GM23338 (cell line): ENCODE measurements around the gene ZNF830. TPM values are rescaled to one million over a fixed set of nuclear protein-coding genes. Genes with fewer than 3 reads are reported as not detected.

Experiments used
- ATAC-seq: fragments of 200-7000 bp; cut with Tn5 transposase; 3 replicates; pipeline ENCODE4 v1.9.1; 2020
- DNase-seq: peaks from one replicate; pipeline ENCODE4 v3.0.0-alpha.2; 2015; ENCODE audit warnings: low spot score
- H2AFZ ChIP-seq: fragments of 200-600 bp; sonication (generic); 2 replicates; pipeline ENCODE4 v1.8.0; 2016; ENCODE audit warnings: antibody characterized with exemption, mild to moderate bottlenecking, moderate library complexity
- H3F3A ChIP-seq: fragments of 200-600 bp; sonication (generic); replicated peaks from 2 replicates; pipeline ENCODE4 v1.8.0; 2017; ENCODE audit warnings: antibody characterized with exemption, mixed run types, low read depth
- H3K27ac ChIP-seq: fragments of 200-600 bp; sonication (generic); 2 replicates; pipeline ENCODE4 v1.6.1; 2016; ENCODE audit warnings: low read depth
- H3K27me3 ChIP-seq: fragments of 200-600 bp; sonication (generic); 2 replicates; pipeline ENCODE4 v1.8.0; 2016; ENCODE audit warnings: mild to moderate bottlenecking, mixed run types, moderate library complexity; ENCODE audit not compliant: insufficient read depth
- H3K36me3 ChIP-seq: fragments of 200-600 bp; sonication (generic); 2 replicates; pipeline ENCODE4 v1.8.0; 2016; ENCODE audit warnings: mild to moderate bottlenecking; ENCODE audit not compliant: insufficient read depth
- H3K4me1 ChIP-seq: fragments of 200-600 bp; sonication (generic); 2 replicates; pipeline ENCODE4 v1.8.0; 2016; ENCODE audit warnings: mild to moderate bottlenecking, moderate library complexity; ENCODE audit not compliant: insufficient read depth
- H3K4me2 ChIP-seq: fragments of 200-600 bp; sonication (generic); 2 replicates; pipeline ENCODE4 v1.7.1; 2017; ENCODE audit warnings: mixed run types
- H3K4me3 ChIP-seq: fragments of 200-600 bp; sonication (generic); 2 replicates; pipeline ENCODE4 v1.6.1; 2016; ENCODE audit warnings: mixed run types
- H3K79me2 ChIP-seq: fragments of 200-600 bp; sonication (generic); replicated peaks from 2 replicates; pipeline ENCODE4 v1.8.0; 2017; ENCODE audit warnings: mild to moderate bottlenecking; ENCODE audit not compliant: insufficient read depth
- H3K9me2 ChIP-seq: fragments of 200-600 bp; sonication (generic); 2 replicates; pipeline ENCODE4 v1.8.0; 2017; ENCODE audit not compliant: insufficient read depth
- H4K20me1 ChIP-seq: fragments of 200-600 bp; sonication (generic); replicated peaks from 2 replicates; pipeline ENCODE4 v1.8.0; 2017; ENCODE audit warnings: mild to moderate bottlenecking; ENCODE audit not compliant: insufficient read depth
- H3K27ac Mint-ChIP-seq: 2 replicates; pipeline ENCODE4 v1.8.0; 2020; ENCODE audit warnings: inconsistent platforms, mild to moderate bottlenecking, moderate library complexity, mixed read lengths
- H3K27me3 Mint-ChIP-seq: 3 replicates; pipeline ENCODE4 v1.8.0; 2022; ENCODE audit warnings: low read depth, mild to moderate bottlenecking, moderate library complexity, mixed read lengths, inconsistent platforms; ENCODE audit not compliant: insufficient read depth, poor library complexity
- H3K36me3 Mint-ChIP-seq: 3 replicates; pipeline ENCODE4 v1.8.0; 2021; ENCODE audit warnings: low read depth, mild to moderate bottlenecking, inconsistent platforms, moderate library complexity, mixed read lengths
- H3K4me1 Mint-ChIP-seq: 3 replicates; pipeline ENCODE4 v1.8.0; 2020; ENCODE audit warnings: mild to moderate bottlenecking, inconsistent platforms, mixed read lengths
- H3K4me3 Mint-ChIP-seq: 3 replicates; pipeline ENCODE4 v1.8.0; 2021; ENCODE audit warnings: moderate library complexity, mild to moderate bottlenecking, inconsistent platforms, mixed read lengths
- H3K9me3 Mint-ChIP-seq: 3 replicates; pipeline ENCODE4 v1.8.0; 2020; ENCODE audit warnings: moderate library complexity, mild to moderate bottlenecking, inconsistent platforms, mixed read lengths
- CREB1 ChIP-seq: fragments of 250-450 bp; sonication (Bioruptor Pico); IDR thresholded peaks from 2 replicates; pipeline ENCODE4 v1.5.0; 2020; ENCODE audit warnings: low read depth, mild to moderate bottlenecking, moderate library complexity
- ETS1 ChIP-seq: IDR thresholded peaks from 2 replicates; pipeline ENCODE4 v1.6.1; 2016; ENCODE audit warnings: antibody characterized with exemption
- EZH2phosphoT487 ChIP-seq: fragments of 200-600 bp; sonication (generic); IDR thresholded peaks from one replicate; pipeline ENCODE4 v1.8.1; 2018; ENCODE audit warnings: antibody characterized with exemption; ENCODE audit not compliant: unreplicated experiment
- JUNB ChIP-seq: IDR thresholded peaks from one replicate; pipeline ENCODE4 v1.6.1; 2016; ENCODE audit warnings: antibody characterized with exemption; ENCODE audit not compliant: unreplicated experiment
- STAT1 ChIP-seq: IDR thresholded peaks from one replicate; pipeline ENCODE4 v1.6.1; 2016; ENCODE audit warnings: antibody characterized with exemption; ENCODE audit not compliant: unreplicated experiment
- polyA plus RNA-seq: library from polyadenylated mRNA; unstranded; fragments of >200 nt; fragmentation: Nextera tagmentation; extraction: Ambion mirVana; gene quantifications from 2 replicates; pipeline ENCODE4 v1.2.1, GENCODE V29; 2016
- total RNA-seq: library from RNA; depleted of rRNA; stranded (reverse); fragments of >200 nt; shearing (Covaris generic); gene quantifications from 2 replicates; pipeline ENCODE4 v1.2.3, GENCODE V29; 2014
- TF ChIP-seq, protein P1 (sequence below): fragments of 250-450 bp; sonication (Bioruptor Pico); IDR thresholded peaks from 2 replicates; pipeline ENCODE4 v1.5.0; 2020; ENCODE audit warnings: mild to moderate bottlenecking, moderate library complexity
- TF ChIP-seq, protein P2 (sequence below): IDR thresholded peaks from one replicate; pipeline ENCODE4 v1.6.1; 2018; ENCODE audit warnings: antibody characterized with exemption; ENCODE audit not compliant: unreplicated experiment

Gene ZNF830
- total and polyA plus RNA-seq, 2 experiments from 2014 or later, result 12.8 to 22.3 TPM

- TF ChIP-seq, protein P1, sequence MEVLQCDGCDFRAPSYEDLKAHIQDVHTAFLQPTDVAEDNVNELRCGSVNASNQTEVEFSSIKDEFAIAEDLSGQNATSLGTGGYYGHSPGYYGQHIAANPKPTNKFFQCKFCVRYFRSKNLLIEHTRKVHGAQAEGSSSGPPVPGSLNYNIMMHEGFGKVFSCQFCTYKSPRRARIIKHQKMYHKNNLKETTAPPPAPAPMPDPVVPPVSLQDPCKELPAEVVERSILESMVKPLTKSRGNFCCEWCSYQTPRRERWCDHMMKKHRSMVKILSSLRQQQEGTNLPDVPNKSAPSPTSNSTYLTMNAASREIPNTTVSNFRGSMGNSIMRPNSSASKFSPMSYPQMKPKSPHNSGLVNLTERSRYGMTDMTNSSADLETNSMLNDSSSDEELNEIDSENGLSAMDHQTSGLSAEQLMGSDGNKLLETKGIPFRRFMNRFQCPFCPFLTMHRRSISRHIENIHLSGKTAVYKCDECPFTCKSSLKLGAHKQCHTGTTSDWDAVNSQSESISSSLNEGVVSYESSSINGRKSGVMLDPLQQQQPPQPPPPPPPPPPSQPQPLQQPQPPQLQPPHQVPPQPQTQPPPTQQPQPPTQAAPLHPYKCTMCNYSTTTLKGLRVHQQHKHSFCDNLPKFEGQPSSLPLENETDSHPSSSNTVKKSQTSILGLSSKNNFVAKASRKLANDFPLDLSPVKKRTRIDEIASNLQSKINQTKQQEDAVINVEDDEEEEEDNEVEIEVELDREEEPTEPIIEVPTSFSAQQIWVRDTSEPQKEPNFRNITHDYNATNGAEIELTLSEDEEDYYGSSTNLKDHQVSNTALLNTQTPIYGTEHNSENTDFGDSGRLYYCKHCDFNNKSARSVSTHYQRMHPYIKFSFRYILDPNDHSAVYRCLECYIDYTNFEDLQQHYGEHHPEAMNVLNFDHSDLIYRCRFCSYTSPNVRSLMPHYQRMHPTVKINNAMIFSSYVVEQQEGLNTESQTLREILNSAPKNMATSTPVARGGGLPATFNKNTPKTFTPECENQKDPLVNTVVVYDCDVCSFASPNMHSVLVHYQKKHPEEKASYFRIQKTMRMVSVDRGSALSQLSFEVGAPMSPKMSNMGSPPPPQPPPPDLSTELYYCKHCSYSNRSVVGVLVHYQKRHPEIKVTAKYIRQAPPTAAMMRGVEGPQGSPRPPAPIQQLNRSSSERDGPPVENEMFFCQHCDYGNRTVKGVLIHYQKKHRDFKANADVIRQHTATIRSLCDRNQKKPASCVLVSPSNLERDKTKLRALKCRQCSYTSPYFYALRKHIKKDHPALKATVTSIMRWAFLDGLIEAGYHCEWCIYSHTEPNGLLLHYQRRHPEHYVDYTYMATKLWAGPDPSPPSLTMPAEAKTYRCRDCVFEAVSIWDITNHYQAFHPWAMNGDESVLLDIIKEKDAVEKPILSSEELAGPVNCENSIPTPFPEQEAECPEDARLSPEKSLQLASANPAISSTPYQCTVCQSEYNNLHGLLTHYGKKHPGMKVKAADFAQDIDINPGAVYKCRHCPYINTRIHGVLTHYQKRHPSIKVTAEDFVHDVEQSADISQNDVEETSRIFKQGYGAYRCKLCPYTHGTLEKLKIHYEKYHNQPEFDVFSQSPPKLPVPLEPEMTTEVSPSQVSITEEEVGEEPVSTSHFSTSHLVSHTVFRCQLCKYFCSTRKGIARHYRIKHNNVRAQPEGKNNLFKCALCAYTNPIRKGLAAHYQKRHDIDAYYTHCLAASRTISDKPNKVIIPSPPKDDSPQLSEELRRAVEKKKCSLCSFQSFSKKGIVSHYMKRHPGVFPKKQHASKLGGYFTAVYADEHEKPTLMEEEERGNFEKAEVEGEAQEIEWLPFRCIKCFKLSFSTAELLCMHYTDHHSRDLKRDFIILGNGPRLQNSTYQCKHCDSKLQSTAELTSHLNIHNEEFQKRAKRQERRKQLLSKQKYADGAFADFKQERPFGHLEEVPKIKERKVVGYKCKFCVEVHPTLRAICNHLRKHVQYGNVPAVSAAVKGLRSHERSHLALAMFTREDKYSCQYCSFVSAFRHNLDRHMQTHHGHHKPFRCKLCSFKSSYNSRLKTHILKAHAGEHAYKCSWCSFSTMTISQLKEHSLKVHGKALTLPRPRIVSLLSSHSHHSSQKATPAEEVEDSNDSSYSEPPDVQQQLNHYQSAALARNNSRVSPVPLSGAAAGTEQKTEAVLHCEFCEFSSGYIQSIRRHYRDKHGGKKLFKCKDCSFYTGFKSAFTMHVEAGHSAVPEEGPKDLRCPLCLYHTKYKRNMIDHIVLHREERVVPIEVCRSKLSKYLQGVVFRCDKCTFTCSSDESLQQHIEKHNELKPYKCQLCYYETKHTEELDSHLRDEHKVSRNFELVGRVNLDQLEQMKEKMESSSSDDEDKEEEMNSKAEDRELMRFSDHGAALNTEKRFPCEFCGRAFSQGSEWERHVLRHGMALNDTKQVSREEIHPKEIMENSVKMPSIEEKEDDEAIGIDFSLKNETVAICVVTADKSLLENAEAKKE (CRISPR knock-in tag), result no peak
- TF ChIP-seq, protein P2, sequence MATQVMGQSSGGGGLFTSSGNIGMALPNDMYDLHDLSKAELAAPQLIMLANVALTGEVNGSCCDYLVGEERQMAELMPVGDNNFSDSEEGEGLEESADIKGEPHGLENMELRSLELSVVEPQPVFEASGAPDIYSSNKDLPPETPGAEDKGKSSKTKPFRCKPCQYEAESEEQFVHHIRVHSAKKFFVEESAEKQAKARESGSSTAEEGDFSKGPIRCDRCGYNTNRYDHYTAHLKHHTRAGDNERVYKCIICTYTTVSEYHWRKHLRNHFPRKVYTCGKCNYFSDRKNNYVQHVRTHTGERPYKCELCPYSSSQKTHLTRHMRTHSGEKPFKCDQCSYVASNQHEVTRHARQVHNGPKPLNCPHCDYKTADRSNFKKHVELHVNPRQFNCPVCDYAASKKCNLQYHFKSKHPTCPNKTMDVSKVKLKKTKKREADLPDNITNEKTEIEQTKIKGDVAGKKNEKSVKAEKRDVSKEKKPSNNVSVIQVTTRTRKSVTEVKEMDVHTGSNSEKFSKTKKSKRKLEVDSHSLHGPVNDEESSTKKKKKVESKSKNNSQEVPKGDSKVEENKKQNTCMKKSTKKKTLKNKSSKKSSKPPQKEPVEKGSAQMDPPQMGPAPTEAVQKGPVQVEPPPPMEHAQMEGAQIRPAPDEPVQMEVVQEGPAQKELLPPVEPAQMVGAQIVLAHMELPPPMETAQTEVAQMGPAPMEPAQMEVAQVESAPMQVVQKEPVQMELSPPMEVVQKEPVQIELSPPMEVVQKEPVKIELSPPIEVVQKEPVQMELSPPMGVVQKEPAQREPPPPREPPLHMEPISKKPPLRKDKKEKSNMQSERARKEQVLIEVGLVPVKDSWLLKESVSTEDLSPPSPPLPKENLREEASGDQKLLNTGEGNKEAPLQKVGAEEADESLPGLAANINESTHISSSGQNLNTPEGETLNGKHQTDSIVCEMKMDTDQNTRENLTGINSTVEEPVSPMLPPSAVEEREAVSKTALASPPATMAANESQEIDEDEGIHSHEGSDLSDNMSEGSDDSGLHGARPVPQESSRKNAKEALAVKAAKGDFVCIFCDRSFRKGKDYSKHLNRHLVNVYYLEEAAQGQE, result no peak
- no peak for TF ChIP-seq ETS1
- no peak for TF ChIP-seq STAT1
Measured at GRCh38 chr17:34958438-34958837, 2.9 kb upstream of the ZNF830 start (continued).

GRCh38 chr17:34974179-34974578 is 12.8 kb downstream of the ZNF830 start:
- Mint-ChIP-seq H3K27ac (no peak overlapping the region), H3K9me3 (no peaks in the 10 kb centered on the region), H3K36me3 (no peaks in the 10 kb centered on the region), H3K4me1 (peaks cover 2% of the 10 kb centered on the region; the same call in 1 of the 3 replicates), H3K27me3 (peaks cover 2% of the 10 kb centered on the region), H3K4me3 (no peak overlapping the region)
- Histone ChIP-seq H4K20me1 (no peaks in the 10 kb centered on the region; the same call in 1 of the 2 replicates), H3K4me1 (no peaks in the 10 kb centered on the region), H2AFZ (no peak overlapping the region), H3K9me2 (no peaks in the 10 kb centered on the region), H3K4me2 (no peak overlapping the region), H3F3A (no peaks in the 10 kb centered on the region), H3K27me3 (no peaks in the 10 kb centered on the region), H3K79me2 (no peaks in the 10 kb centered on the region), H3K4me3 (no peak overlapping the region), H3K27ac (no peak overlapping the region), H3K36me3 (no peaks in the 10 kb centered on the region)
- ATAC-seq, result no peak
- no peak for DNase-seq
- TF ChIP-seq, protein P2, result no peak
- TF ChIP-seq CREB1, result no peak
- no peak for TF ChIP-seq STAT1
- TF ChIP-seq EZH2phosphoT487, result no peak
- no peak for TF ChIP-seq JUNB
